ENCODE data around the gene NAA10. TPM values are rescaled to one million over a fixed set of nuclear protein-coding genes. Genes with fewer than 3 reads are reported as not detected.

The NAA10 gene
- total RNA-seq, 2 experiments from 2014 or later, result 98.9 to 106 TPM

GRCh38 chrX:153913701-153914100 is 21.1 kb downstream of the NAA10 start:
- ChIA-PET CTCF (no interaction called here), POLR2A (interaction anchor here (1.3 kb wide), 2 partner anchors 12 to 13 kb away, joined by 4 to 5 read pairs; no protein-coding TSS in a partner anchor)
- Mint-ChIP-seq H3K9me3 (ENCODE audit: insufficient read depth) (no peaks in the 10 kb centered on the region), H3K27ac (peak overlapping the region; percentile 30), H3K27me3 (ENCODE audit: low read depth) (no peaks in the 10 kb centered on the region), H3K36me3 (ENCODE audit: low read depth) (peaks cover 36% of the 10 kb centered on the region), H3K4me3 (no peak overlapping the region), H3K4me1 (ENCODE audit: low read depth) (peaks cover 6% of the 10 kb centered on the region)
- ATAC-seq, result no peak
- DNase-seq, result no peak

GRCh38 chrX:153913211-153913610 is 21.6 kb downstream of the NAA10 start:
- POLR2A ChIA-PET, result interaction anchor here (0.9 to 1.3 kb wide), 3 partner anchors 12 to 150 kb away, joined by 4 to 5 read pairs (median 4); no protein-coding TSS in a partner anchor

DNA sequence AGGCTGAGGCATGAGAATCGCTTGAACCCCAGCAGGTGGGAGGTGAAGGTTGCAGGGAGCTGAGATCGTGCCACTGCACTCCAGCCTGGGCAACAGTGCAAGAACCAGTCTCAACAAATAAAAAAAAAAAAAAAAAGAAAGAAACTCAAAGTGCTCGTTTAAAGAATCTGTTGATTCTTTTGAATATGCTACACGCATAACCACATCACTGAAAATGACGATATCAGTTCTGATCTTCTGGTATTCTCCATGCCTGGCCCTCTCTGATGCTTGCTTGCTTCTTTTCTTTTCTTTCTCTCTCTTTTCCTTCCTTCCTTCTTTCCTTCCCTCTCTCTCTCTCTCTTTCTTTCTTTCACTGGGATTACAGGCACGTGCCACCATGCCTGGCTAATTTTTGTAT is 23.0 kb downstream of the NAA10 start:
- Mint-ChIP-seq H3K27ac (peak overlapping the region; percentile 35), H3K27me3 (ENCODE audit: low read depth) (no peaks in the 10 kb centered on the region), H3K4me1 (ENCODE audit: low read depth) (peaks cover 12% of the 10 kb centered on the region), H3K36me3 (ENCODE audit: low read depth) (peaks cover 30% of the 10 kb centered on the region), H3K9me3 (ENCODE audit: insufficient read depth) (no peaks in the 10 kb centered on the region), H3K4me3 (no peak overlapping the region)
- CTCF ChIA-PET, result interaction anchor here (1.8 kb wide), 1 partner anchor 55 kb away, joined by 5 read pairs; no protein-coding TSS in a partner anchor
- DNase-seq, result no peak
- ATAC-seq, result no peak
- POLR2A ChIA-PET, result no interaction called here

More at GRCh38 chrX:153913211-153913610, 21.6 kb downstream of the NAA10 start:
- no peaks in the 10 kb centered on the region for H3K27me3 Mint-ChIP-seq (ENCODE audit: low read depth)
- no peak overlapping the region for H3K27ac Mint-ChIP-seq
- ATAC-seq (no peak), DNase-seq (no peak)
- no peaks in the 10 kb centered on the region for H3K9me3 Mint-ChIP-seq (ENCODE audit: insufficient read depth)
- peaks cover 6% of the 10 kb centered on the region for H3K4me1 Mint-ChIP-seq (ENCODE audit: low read depth)
- H3K36me3 Mint-ChIP-seq (ENCODE audit: low read depth), result peaks cover 37% of the 10 kb centered on the region
- H3K4me3 Mint-ChIP-seq, result no peak overlapping the region
- CTCF ChIA-PET, result interaction anchor here (1.2 kb wide), 1 partner anchor 10 kb away, joined by 4 read pairs; no protein-coding TSS in a partner anchor

- H3K27ac Mint-ChIP-seq, result no peak overlapping the region
- ATAC-seq (no peak), DNase-seq (no peak)
- ChIA-PET POLR2A (interaction anchor here (0.5 to 1.2 kb wide), 3 partner anchors 10 to 16 kb away, joined by 3 to 4 read pairs (median 3); no protein-coding TSS in a partner anchor), CTCF (interaction anchor here (1.2 to 1.8 kb wide), 3 partner anchors 14 to 56 kb away, joined by 3 to 5 read pairs (median 4); no protein-coding TSS in a partner anchor)
- H3K27me3 Mint-ChIP-seq (ENCODE audit: low read depth), result no peaks in the 10 kb centered on the region
- no peak overlapping the region for H3K4me3 Mint-ChIP-seq
- H3K9me3 Mint-ChIP-seq (ENCODE audit: insufficient read depth), result no peaks in the 10 kb centered on the region
- H3K36me3 Mint-ChIP-seq (ENCODE audit: low read depth), result peaks cover 25% of the 10 kb centered on the region
- peaks cover 18% of the 10 kb centered on the region for H3K4me1 Mint-ChIP-seq (ENCODE audit: low read depth)
These were observed 24.4 kb downstream of the NAA10 start for GRCh38 chrX:153910446-153910845.

DNA sequence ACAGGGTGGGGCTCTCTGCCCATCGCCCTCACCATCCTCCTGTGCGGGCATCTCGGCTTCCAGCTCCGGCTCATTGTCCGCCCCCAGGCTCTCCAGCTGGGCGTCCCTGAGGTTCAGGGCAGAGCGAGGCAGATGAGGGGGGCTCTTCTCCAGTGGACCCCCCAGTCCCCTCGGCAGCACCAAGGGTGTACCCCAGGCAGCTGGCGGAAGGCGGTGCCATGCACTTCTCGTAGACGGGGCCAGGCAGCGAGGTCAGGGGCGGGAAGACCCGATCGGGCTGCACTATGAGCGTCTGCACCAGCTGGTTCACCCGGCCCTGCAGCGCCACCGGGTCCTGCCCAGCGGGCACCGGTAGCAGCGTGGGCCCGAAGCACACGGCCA is 24.9 kb downstream of the NAA10 start:
- Mint-ChIP-seq H3K27ac (no peak overlapping the region), H3K36me3 (ENCODE audit: low read depth) (peaks cover 25% of the 10 kb centered on the region), H3K4me3 (no peak overlapping the region), H3K4me1 (ENCODE audit: low read depth) (peaks cover 19% of the 10 kb centered on the region), H3K27me3 (ENCODE audit: low read depth) (no peaks in the 10 kb centered on the region), H3K9me3 (ENCODE audit: insufficient read depth) (no peaks in the 10 kb centered on the region)
- POLR2A ChIA-PET, result interaction anchor here (0.5 kb wide), 1 partner anchor 9 kb away, joined by 4 read pairs; no protein-coding TSS in a partner anchor
- DNase-seq (no peak), ATAC-seq (no peak)
- CTCF ChIA-PET, result interaction anchor here (1.4 kb wide), 1 partner anchor 14 kb away, joined by 3 read pairs; no protein-coding TSS in a partner anchor

DNA sequence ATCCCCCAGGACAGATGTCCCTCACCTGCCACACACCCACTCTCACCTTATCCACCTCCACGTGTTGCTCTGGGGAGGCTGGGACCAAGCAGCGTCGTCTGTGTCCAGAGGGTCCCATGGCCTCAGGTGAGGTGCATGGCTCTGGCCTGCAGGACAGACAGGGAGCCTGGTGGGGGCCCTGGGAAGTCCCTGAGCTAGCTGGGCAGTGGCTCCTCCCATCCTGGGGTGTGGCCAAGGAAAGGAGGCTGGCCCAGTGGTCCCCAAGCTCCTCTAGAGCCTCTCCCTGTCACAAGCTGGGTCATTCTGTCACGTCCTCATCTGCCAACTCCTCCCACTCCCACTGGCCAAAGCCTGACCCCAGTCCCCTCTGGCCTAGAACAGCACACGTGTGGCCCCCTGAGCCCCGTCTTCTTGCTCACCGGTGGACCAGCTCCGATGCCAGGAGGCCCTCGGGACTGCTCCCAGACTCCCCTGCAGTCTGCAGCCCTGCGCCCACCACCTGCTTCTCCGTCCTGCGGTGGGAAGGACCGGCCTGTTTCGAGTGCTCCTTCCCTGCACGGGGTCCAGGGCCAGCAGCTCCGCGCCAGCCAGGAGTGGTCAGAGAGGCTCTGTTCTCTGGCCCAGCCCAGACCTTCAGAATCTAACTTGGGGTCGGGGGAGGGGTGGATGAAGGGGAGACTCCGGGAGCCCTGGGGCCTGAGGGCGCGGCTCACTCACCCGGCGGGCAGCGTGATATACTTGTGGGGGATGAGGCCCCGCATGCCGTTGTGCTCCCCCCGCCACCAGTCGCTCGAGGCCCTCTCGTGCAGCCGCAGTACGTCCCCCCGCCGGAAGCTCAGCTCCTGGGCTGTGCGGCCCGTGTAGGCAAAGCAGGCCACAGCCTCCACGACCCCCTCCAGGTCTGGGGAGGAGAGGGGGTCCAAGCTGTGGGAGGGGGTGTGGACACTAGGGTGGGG is 25.5 kb downstream of the NAA10 start:
- ChIA-PET POLR2A (no interaction called here), CTCF (interaction anchor here (1.4 kb wide), 1 partner anchor 15 kb away, joined by 3 read pairs; no protein-coding TSS in a partner anchor)
- no peaks in the 10 kb centered on the region for H3K27me3 Mint-ChIP-seq (ENCODE audit: low read depth)

DNA sequence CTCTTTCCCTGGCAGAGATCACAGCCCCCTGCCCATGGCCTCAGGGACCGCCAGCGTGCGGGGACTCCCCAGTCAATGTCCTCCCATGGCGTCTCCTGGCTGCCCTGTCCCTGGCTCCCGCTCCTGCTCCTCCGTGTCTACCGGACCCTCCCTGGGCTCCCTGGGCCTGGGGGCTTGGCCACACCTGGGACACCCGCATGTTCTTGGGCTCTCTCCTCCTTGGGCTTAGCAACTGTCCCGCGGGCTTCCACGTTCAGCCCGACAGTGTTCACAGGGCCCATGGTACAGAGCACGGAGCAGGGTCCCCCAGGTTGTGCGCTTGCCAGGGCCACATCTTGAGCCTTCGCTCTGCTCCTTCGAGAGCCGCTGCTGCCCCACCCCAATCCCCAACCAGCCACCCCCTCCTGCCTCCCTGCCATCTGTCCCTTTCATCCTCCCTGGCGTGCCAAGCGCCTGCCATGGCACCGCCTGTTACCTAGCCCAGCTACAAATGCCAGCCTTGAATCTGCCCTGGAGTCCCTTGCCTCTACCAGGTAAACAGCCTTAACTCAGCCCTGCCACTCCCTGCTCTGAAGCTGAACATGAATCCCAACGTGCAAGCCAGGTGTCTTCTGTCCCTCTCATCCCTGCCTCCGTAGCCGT is 26.5 kb downstream of the NAA10 start:
- peaks cover 21% of the 10 kb centered on the region for H3K36me3 Mint-ChIP-seq (ENCODE audit: low read depth)
- H3K27ac Mint-ChIP-seq, result peak overlapping the region; percentile 46
- no peaks in the 10 kb centered on the region for H3K9me3 Mint-ChIP-seq (ENCODE audit: insufficient read depth)

More for the DNA sequence above, 25.5 kb downstream of the NAA10 start:
- Mint-ChIP-seq H3K4me1 (ENCODE audit: low read depth) (peaks cover 22% of the 10 kb centered on the region), H3K9me3 (ENCODE audit: insufficient read depth) (no peaks in the 10 kb centered on the region), H3K36me3 (ENCODE audit: low read depth) (peaks cover 25% of the 10 kb centered on the region), H3K4me3 (no peak overlapping the region), H3K27ac (no peak overlapping the region)
- no peak for DNase-seq
- peak; percentile 43 for ATAC-seq

DNA sequence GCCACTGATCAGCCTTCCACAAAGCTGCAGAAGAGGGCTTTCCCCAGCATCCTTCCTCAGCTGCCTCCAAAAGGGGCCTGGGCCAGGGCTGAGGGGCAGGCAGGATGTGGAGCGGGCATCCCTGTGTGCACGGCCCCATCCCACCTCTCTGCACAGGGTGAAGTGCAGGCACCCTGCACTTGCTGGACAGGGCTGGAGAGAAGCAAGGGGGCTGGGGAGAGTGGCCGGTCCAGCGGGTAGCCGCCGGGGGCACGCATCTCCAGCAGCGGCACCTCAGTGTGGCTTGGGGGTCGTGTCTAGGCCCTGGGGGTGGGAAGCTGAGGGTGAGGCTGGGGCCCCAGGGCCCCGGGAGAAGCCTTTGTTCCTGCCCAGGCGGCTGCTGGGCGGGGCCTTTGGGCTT is 27.4 kb downstream of the NAA10 start:
- ATAC-seq, result no peak
- DNase-seq, result no peak
- Mint-ChIP-seq H3K27me3 (ENCODE audit: low read depth) (no peaks in the 10 kb centered on the region), H3K4me1 (ENCODE audit: low read depth) (peaks cover 38% of the 10 kb centered on the region), H3K9me3 (ENCODE audit: insufficient read depth) (no peaks in the 10 kb centered on the region), H3K36me3 (ENCODE audit: low read depth) (peaks cover 21% of the 10 kb centered on the region), H3K4me3 (no peak overlapping the region), H3K27ac (no peak overlapping the region)
- ChIA-PET CTCF (interaction anchor here (1.2 to 2.2 kb wide), 3 partner anchors 15 to 39 kb away, joined by 3 to 7 read pairs (median 6); partner anchors contain the start of gene ARHGAP4), POLR2A (interaction anchor here (2.3 kb wide), 1 partner anchor 18 kb away, joined by 20 read pairs; the partner anchor contains the start of gene ARHGAP4)

More for the DNA sequence above, 26.5 kb downstream of the NAA10 start:
- ATAC-seq, result no peak
- CTCF ChIA-PET, result interaction anchor here (2.2 kb wide), 1 partner anchor 39 kb away, joined by 7 read pairs; no protein-coding TSS in a partner anchor
- DNase-seq, result no peak
- Mint-ChIP-seq H3K4me1 (ENCODE audit: low read depth) (peaks cover 31% of the 10 kb centered on the region), H3K27me3 (ENCODE audit: low read depth) (no peaks in the 10 kb centered on the region), H3K4me3 (no peak overlapping the region)
- POLR2A ChIA-PET, result no interaction called here

GRCh38 chrX:153906126-153906917 is 28.5 kb downstream of the NAA10 start:
- Mint-ChIP-seq H3K27ac (peak overlapping the region; percentile 46), H3K36me3 (ENCODE audit: low read depth) (peaks cover 14% of the 10 kb centered on the region), H3K9me3 (ENCODE audit: insufficient read depth) (no peaks in the 10 kb centered on the region), H3K4me3 (no peak overlapping the region), H3K4me1 (ENCODE audit: low read depth) (peaks cover 44% of the 10 kb centered on the region), H3K27me3 (ENCODE audit: low read depth) (no peaks in the 10 kb centered on the region)
- ATAC-seq, result peak; percentile 28
- CTCF ChIA-PET, result interaction anchor here (1.2 to 2.2 kb wide), 3 partner anchors 16 to 41 kb away, joined by 3 to 7 read pairs (median 6); partner anchors contain the start of gene ARHGAP4
- DNase-seq, result peak; percentile 39
- POLR2A ChIA-PET, result interaction anchor here (2.3 kb wide), 1 partner anchor 19 kb away, joined by 20 read pairs; the partner anchor contains the start of gene ARHGAP4

DNA sequence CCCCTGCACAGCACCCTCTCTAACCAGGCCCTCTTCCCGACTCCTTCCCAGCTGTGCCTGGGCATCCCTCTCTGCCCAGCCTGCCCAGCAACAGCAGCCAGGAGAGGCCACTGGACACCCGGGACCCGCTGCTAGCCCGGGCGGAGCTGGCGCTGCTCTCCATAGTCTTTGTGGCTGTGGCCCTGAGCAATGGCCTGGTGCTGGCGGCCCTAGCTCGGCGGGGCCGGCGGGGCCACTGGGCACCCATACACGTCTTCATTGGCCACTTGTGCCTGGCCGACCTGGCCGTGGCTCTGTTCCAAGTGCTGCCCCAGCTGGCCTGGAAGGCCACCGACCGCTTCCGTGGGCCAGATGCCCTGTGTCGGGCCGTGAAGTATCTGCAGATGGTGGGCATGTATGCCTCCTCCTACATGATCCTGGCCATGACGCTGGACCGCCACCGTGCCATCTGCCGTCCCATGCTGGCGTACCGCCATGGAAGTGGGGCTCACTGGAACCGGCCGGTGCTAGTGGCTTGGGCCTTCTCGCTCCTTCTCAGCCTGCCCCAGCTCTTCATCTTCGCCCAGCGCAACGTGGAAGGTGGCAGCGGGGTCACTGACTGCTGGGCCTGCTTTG is 29.2 kb downstream of the NAA10 start:
- Mint-ChIP-seq H3K4me3 (no peak overlapping the region), H3K27ac (peak overlapping the region; percentile 46), H3K9me3 (ENCODE audit: insufficient read depth) (no peaks in the 10 kb centered on the region), H3K36me3 (ENCODE audit: low read depth) (peaks cover 12% of the 10 kb centered on the region), H3K4me1 (ENCODE audit: low read depth) (peaks cover 51% of the 10 kb centered on the region), H3K27me3 (ENCODE audit: low read depth) (no peaks in the 10 kb centered on the region)
- CTCF ChIA-PET, result interaction anchor here (2.0 kb wide), 1 partner anchor 20 kb away, joined by 6 read pairs; the partner anchor contains the start of gene ARHGAP4
- POLR2A ChIA-PET, result interaction anchor here (2.3 kb wide), 1 partner anchor 20 kb away, joined by 20 read pairs; the partner anchor contains the start of gene ARHGAP4
- ATAC-seq (no peak), DNase-seq (no peak)

All from activated CD8-positive, alpha-beta T cell treated with anti-CD3 and anti-CD28 coated beads, Interleukin-2, amount 10 ng/mL, durations not matched to agents 7 days and 5 days (primary cell).